ENCODE results near the gene MEGF11.
A peak's percentile ranks its signal among the peaks of the same experiment; 100 is the strongest.

MEGF11 gene

DNA sequence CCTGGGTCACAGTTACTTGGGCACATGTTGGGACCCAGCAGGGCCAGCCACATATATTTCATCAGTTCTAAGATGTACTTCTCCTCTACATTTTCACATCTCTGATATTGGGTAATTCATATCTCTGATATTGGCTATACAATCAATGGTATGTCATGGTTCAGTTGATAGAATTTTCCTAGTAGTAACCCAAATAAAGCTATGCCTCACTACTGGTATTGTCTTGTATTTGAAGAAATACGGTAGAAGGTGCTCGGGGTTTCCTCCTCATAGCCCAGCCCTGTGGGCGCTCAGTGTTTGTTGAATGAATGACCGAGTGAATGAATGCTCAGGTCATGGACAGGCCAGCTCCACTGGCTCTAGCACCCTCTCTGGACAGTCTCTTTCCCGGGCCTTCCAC, 290.2 kb downstream of the MEGF11 start:
- no peak for DNase-seq

DNA sequence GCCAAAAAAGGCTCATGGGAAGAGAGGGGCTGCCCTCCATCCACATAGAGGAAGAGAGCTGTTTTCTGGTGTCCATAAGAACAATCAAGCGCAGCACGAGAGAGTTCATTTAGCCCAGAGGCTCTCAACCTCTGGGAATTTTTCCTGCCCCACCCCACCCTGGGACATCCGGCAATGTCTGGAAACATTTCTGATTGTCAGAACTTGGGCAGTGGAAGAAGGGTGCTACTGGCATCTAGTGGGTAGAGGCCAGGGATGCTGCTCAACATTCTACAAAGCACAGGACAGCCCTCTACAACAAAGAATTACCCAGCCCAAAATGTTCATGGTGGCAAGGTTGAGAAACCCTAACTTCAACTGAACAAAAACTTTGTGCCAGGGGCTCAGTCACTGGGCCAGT, 291.4 kb downstream of the MEGF11 start:
- no peak for DNase-seq

DNA sequence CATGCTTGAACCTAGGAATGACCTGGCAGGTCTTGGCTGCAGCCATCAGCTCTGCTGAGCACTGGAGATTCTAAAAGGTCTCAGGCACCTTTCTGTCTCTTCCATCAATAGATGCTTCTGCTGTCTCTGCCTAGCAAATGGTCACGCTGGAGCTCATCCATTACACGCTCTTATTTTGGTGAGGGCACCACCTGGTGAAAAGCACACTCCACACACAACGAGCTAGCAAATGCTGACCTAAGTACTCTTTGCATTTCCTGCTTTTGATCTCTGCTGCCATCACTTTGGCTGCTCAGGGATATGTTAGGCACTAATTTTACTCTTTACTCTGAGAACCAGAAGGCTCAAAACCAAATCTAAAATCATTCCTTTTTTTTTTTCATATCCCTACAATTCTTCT, 293.0 kb downstream of the MEGF11 start:
- no peak for DNase-seq

DNA sequence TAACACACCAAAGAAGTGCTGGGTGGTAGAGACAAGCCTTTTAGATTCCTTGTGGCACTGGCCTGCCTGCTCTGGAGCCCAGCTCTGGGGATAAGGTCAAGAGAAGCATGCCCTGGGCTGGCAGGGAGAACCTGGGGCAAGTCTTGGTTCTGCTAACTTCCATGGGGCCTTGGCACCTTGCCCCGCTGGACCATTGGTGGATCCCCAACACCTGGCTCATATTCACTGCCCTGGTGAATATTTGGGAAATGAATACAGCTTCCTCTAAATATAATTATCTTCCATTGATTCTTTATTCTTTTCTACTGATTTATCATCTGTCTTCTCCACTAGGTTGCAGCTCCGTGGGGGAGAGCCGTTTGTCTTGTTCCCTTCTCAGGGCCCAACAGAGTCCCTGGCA, 294.7 kb downstream of the MEGF11 start:
- DNase-seq, result no peak

DNA sequence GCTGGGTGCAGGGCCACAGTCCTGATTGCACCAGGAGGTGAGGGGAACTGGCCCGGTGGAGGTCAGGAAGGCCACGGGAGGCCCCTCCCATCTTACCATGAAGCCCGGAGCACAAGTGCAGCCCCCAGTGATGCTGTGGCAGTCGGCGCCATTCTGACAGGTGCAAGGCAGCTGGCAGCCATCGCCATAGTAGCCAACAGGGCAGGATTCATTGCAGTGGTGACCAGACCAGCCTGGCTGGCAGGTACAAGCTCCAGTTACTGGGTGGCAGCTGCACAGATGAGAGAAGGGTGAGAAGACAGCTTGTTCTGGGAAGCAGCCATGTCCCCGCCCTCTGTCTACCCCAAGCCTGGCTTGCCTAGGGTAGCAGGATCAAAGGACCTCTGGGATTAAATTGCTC, 296.1 kb downstream of the MEGF11 start:
- DNase-seq, result no peak

DNA sequence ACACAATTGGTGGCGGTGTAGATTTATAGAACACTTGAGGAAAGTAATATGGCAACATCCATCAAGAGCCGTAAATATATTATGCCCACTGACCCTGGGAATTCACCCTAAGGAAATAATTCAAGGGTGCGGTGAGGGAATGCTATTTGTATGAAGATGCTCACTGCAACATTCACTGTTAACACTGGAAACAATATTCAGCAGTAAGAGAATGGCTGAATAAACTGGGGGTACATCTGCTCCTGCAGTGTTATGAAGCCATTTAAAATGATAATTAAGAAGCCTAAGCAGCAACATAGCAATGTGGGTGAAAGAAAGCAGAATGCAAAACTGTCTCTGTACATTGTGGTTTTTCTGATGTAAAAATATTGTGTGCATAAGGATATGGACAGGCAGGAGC, 296.7 kb downstream of the MEGF11 start:
- DNase-seq, result no peak

DNA sequence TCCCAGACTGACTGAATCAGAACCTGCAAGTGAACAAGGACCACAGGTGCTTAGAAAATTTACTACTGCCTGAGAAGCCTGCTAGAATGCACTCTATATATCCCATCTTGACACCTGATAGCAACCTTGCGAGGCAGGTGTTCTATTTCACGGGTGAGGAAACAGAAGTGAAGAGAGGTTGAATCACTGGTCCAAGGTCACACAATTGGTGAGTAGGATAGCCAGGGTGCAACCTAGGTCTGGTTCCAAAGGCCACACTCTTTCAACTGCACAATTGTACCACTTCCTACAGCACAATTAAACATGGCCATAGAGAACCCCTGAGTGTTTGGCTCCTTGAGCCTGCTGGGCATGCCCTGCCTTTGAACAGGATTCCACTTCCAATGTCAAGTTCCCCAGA, 297.2 kb downstream of the MEGF11 start:
- DNase-seq, result no peak

DNA sequence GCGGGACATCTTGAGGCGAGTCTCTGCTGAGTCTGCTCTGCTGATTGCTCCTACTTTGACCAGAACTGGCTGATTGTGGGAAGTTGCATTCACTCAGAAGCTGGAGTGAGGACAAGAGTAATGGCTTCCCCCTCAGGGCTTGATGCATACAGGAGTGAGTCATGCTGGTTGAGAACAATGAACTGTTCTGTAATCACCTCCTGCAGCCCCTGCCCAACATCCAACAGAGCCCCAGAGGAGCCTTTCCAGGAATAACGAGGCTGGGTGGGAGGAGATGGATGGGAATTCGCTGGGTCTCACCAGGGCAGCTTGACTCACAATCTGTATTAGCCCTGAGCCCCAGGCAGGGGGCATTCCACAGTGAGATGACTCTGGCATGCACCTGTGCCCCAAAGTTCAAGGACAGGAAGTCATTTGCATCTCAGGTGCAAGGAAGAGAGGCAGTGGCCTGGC, 299.2 kb downstream of the MEGF11 start:
- DNase-seq, result peak in 1 of 4 experiments; percentile 5

DNA sequence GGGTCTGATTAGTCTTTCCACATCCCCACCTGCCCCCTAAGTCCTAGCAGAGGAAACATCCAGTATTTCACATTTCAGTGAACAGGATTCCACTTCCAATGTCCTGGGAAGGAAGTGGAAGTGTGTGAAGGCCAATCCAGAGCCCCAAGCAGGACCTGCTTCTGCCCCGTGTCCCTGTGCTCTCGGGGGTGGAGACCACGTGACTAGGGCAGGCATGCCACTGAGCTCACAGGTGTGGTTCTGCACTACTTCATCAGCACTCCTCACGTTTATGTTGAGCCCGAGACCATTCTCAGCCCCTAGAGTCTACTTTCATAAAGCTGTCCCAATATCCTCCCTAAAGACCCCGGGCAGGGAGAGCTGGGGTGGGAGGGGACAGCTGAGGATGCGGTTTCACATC, 299.9 kb downstream of the MEGF11 start:
- DNase-seq, result no peak

DNA sequence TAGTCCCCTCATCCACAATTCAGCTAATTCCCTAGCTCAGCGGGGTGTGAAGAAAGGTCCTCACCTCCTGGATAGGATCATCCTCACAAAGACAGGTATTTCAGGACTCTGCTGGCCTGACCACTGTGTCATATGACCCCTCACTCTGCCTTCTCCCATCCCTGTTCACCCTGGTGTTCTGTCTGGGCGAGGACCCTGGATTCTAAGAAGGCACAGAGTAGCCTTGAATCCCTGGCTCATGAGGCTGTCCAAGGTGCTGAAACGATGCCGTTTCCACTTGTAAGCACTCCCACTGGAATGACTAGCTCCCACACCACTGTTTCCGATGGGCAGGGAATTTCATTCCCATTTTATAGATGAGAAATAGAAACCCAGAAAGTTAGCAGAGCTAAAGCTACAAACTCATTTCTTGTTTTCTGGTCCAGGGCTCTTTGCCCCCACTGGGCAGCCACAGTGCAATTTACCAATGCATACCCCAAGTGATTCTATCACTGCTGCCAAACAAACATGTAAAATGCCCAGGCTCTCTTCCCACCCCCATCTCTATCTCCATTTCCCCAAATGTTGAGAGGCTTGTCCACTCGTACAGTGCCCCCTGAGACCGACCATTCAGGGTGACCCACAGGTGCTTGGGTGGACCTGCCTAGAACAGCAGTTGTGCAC, 301.0 kb downstream of the MEGF11 start:
- DNase-seq, result peak in 2 of 4 experiments; percentile 24 to 46

DNA sequence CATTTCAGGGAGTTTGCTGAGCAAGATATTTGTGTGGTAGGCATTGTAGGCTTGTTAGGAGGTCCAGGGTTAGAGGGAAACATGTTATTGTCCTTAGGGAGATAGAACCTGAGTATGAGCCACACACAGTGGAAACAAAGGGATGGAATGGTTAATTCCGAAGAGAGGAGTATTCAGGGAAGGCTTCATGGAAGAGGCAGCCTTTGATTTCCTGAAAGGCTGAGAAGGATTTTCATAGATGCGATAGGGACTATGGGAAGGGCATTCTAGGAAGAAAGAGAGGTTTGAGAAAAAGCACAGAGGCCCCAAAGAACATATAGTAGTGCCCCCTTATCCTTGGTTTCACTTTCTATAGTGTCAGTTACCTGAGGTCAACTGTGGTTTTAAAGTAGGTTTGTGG, 302.5 kb downstream of the MEGF11 start:
- DNase-seq, result no peak

DNA sequence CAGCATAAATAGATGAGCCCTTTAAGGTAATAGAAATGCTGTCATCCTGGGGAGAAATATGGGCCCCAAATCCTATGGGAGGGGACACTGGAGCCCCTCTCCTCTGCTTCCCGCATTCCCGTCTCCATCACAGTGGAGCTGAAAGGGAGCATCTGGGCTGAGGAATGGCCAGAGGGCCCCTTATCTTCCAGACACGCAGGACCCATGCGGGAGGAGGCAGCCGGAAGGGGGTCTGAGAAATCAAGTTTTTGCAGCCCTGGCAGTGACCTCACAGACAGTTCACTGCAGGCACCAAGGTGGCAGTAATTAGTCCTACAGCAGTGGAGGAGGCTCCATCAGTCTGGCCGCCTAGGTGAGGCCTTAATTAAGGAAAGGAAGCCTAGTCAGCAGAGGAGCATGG, 304.1 kb downstream of the MEGF11 start:
- DNase-seq, result no peak

DNA sequence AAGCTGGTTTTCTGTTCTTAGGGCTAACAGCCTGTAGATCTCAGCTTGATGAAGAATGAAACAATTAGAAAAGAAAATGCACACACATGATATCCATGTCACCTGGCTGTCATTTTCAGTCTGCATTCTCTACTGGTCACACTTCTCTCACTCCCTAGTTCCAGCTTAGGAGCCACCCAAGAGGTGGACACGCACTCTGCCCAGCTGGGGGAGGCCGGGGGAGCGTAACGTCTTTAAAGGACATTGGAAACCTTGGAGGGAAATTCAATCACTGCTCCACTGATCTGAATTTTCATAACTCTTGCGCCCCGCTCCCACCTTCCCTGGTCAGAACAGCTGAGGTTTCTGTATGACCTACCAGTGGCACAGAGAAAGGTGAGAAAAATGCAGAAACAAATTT, 304.5 kb downstream of the MEGF11 start:
- no peak for DNase-seq

DNA sequence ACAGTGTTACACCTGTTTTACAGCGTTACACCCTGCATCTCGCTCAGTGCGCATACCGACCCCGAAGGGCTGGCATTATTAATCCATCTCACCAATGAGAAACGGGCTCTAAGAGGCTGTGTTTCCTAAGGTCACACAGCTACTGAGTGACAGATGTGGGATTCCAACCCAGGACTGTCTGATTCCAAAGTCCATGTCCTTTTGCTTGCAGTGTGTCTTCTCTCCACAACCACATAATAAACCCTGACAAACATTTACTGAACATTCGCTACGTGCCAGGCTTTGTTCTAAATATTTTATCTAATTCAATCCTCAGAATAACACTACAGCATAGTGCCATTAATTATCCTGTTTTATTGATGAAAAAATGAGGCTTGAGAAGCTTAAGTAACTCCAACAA, 305.2 kb downstream of the MEGF11 start:
- no peak for DNase-seq

DNA sequence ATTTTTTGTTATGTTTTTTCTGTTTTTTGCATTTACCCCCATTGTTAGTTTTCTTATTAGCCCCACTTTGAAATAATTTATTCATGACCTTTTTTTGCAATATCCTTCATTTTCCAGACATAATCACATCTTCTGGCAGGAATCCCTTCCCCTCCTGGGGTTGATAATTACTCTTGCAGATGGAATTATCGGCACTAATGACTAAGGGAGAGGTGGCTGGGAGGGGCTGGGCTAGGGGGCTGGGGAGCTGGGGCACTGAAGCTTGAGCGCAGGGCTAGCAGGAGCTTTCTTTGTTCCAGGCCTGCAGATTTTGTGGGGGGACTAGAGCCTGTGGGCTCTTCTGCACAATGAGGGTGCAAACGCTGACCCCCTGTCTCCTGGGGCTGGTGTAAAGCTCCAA, 306.5 kb downstream of the MEGF11 start:
- no peak for DNase-seq

DNA sequence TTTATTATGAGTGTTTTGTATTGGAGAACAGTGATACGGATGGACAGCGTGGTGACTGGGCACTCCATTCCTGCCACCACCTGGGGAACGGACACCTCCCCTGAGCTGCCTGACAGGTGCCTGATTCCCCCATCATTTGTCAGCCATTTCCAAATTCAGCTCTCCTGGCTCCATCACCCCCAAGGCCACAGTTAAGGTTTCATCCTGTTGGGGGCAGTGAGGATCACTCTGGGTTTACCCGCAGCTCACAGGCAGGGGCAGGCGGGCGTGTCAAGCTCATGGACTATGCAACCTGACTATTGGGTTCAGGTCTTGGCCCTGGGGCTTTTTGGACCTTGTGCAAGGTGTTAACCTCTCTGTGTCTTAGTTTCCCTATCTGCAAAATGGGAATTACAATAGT, 307.9 kb downstream of the MEGF11 start:
- DNase-seq, result no peak

DNA sequence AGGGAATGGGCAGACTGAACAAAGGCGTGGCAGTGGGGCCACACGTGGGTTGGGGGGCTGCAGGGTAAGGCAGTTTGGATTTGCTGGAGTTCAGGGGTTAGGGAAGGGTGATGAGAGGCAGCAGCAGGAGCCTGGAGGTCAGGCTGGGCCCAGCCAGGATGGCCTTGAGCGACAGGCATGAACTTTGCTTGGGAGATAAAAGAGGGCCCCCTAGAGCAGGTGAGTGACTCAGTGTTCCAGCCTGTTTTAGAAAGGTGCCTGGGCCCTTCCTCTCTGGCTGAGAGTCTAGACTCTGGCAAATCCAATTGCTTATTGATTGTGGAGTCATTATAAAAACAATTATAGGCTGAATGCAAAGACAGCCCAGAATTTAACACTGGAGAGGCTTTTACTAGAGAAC, 309.1 kb downstream of the MEGF11 start:
- DNase-seq, result no peak

DNA sequence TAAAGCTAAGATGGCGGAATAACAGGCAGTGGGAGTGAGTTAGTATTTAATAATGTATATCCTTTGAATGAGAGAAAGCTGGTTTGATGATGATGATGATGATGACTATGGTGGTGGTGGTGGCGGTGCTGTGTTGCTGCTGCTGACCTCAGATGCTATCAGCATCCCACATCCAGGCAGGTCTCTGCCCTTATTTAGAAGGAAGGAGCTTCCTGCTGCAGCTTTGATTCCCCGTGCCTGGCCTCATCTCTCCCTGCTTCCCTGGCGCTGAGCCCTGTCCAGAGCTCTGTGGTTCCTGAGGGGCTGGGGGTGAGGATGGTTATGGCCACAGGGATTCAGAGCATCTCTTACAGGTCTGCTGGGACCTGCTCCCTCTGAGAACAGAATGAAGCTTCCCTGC, 311.1 kb downstream of the MEGF11 start:
- no peak for DNase-seq

DNA sequence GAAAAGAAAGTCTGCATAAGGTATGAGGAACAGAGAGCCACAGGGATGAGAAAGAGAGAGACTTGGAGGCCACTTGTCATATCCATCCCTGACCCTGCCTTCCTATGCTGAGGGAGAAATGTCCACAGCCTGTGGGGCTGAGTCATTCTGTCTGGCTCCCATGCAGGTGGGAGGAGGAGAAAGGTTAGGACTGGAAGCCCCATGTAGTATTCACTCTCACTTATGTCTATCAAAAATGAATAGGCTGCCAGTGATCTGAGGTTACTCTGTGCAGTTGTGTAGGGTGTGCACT, 313.0 kb downstream of the MEGF11 start:
- no peak for DNase-seq

DNA sequence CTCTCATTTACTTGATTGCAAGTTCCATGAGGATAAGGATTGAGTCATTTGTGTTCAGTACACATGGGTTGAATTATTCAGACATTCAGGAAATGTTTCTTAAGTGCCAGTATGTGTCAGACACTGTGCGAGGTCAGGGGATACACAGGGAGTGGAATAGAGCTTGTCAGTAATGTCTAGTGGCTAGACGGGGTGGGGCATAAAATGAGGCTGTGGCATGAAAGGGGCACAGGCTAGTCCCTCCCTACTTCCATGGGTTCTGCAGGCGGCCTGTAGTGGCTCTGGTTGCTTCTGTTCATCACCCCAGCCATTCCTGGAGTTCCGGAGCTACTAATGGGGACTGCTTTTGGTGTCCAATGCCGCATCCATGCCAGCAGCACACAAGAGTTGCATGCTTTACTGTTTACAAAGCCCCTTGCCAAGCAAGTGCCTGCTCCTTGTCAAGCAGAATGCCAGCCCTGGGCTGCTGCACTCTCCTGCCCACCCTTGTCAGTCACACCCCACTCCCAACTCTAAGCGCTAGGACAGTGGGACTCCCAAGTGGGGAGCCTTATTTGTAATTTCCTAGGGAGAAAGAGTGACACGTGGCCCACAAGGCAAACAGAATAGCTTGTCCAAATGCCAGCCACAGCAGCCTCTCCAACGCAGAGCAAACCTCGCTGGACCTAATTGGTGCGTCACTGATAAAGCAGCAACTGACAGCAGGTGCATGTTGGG, 313.5 kb downstream of the MEGF11 start:
- DNase-seq, result no peak

DNA sequence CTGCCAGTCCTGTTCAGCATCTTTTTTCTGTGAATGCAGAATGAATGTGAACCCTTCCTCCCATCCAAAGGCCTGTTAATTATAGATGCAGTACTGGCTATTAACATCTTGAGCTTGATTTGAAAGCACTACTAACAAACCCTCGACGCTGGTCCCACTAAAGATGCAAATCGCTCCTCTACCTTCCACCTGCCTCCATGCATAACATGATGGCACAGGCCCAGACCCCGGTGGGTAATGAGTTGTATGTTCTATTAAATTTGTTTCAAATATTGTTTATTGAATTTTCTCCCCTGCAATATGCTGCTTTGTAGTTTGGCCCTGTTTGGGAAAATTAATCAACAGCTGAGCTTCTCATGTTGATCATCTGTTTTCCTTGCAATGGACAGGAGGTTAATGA, 314.9 kb downstream of the MEGF11 start:
- no peak for DNase-seq

DNA sequence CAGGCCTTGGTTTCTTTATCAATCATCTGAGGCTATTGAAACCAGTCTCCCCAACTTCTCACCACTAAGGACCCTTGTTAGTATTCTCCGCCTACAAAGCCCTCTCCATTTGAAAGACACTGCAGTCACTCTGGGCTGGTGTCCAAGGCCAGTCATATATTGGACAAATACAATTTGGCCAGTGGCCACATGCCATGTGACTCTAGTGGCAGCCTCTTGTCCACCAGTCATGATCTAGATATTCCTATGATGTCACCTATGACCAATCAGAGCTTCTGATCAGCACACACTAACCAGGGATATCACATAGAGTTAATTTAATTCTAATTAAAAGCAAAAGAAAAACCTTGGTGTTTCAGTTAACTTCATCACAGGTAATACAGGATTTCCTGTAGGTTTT, 316.1 kb downstream of the MEGF11 start:
- peak in 1 of 4 experiments; percentile 3 for DNase-seq

DNA sequence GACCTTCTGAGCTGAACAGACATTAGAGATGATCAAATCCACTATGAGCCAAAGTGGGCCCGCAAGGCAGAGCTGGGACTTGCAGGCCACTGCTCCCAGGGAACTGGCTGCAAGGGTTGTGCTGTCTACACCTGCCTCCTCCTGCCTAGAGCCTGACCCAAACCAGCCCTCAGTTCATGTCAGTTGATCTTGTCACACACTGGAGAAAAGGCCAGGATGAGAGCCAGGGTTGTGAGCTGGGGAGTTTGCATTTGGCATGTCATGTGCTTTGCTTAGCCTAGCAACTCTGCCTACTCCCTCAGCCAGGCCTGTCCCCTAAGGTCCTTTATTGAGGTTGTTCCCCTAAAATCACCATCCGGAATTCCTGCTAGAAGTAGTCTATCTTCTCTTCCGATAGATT, 316.5 kb downstream of the MEGF11 start:
- DNase-seq, result peak in 1 of 4 experiments; percentile 10

DNA sequence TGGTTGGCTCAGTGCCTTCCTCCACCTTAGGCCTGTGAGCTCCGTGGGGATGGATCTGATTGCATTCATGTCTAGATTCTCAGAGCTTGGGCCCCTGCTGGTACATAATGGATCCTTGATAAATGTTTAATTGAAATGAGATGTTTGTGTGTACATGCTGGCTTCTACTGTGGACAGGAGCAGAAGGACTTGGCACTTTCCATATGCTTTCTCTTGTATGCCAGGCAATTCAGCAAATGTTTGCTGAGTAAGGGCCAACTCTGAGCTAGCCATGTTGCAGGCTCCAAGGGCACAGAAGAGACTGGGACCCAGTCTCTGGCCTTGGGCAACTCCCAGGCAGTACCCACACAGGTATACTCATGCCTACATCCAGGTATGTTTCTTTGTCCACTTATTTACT, 317.3 kb downstream of the MEGF11 start:
- DNase-seq, result no peak

DNA sequence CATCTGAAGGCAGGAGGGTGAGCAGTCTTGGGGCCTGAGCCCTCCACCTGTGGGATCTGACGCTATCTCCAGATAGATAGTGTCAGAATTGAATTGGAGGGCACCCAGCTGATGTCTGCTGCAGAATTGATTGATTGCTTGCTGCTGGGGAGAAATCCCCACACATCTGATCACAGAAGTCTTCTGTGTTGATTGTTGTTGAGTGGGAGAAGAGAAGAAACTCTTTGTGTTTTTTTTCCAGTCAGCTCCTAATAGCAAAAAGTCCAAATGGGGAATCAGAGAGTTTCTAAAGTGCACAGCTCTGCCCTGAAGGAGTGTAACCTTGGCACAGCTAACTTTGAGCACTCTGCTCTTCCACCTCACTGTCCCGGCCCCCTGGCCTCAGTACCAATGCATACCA, 318.2 kb downstream of the MEGF11 start:
- no peak for DNase-seq

Measured in suppressor macrophage (primary cell).